ENCODE results near the gene CMPK2. TPM values are rescaled to one million over a fixed set of nuclear protein-coding genes. Genes with fewer than 3 reads are reported as not detected.

The CMPK2 gene
- total and polyA plus RNA-seq, 9 of the 15 experiments (the other 6 are each of a cell fraction or from before 2014, with no cell fraction given): 2.6 to 10.5 (median 5.0) TPM

GRCh38 chr2:6865346-6866274 lies at the start of gene CMPK2 (continued):
- TF ChIP-seq TAL1 (IDR thresholded peaks at IDR 0.05): no peak
- no peak; the same call in 1 of the 2 replicates for TF ChIP-seq ZNF395 (CRISPR knock-in tag; IDR thresholded peaks at IDR 0.05)
- no peak for TF ChIP-seq MYNN (IDR thresholded peaks at IDR 0.05)
- no peak for TF ChIP-seq MYNN (CRISPR knock-in tag; IDR thresholded peaks at IDR 0.05)
- no peak; the same call in none of the 2 replicates for TF ChIP-seq ZNF592 (IDR thresholded peaks at IDR 0.05)
- TF ChIP-seq CEBPG (CRISPR knock-in tag; IDR thresholded peaks at IDR 0.05): no peak
- TF ChIP-seq CEBPG (tag; conservative IDR thresholded peaks at IDR 0.05 in 1 of 2, IDR thresholded peaks at IDR 0.05 in 1 of 2): no peak
- TF ChIP-seq SAP30 (IDR thresholded peaks at IDR 0.05; ENCODE audit: borderline replicate concordance, insufficient read depth, low read depth, low read length, poor library complexity, severe bottlenecking): peak; percentile 43
- peak; percentile 32; the same call in 1 of the 2 replicates for TF ChIP-seq POLR2AphosphoS5 (IDR thresholded peaks at IDR 0.05; ENCODE audit: control insufficient read depth, insufficient read depth, low read depth, low read length)
- TF ChIP-seq RNF219 (CRISPR knock-in tag; IDR thresholded peaks at IDR 0.05): no peak
- no peak for TF ChIP-seq FOXA3 (CRISPR knock-in tag; conservative IDR thresholded peaks at IDR 0.05 in 1 of 2, IDR thresholded peaks at IDR 0.05 in 1 of 2)
- TF ChIP-seq CBX5 (IDR thresholded peaks at IDR 0.05; ENCODE audit: borderline replicate concordance, low read depth): no peak
- no peak for TF ChIP-seq SREBF1 (IDR thresholded peaks at IDR 0.05; ENCODE audit: borderline replicate concordance, low read depth, low read length)
- no peak for TF ChIP-seq ARID3A (IDR thresholded peaks at IDR 0.05; ENCODE audit: borderline replicate concordance, low read depth, low read length)
- TF ChIP-seq RBM25 (IDR thresholded peaks at IDR 0.05; ENCODE audit: low read depth, low read length, severe bottlenecking): peak; percentile 17
- TF ChIP-seq NR2F6 (CRISPR knock-in tag; IDR thresholded peaks at IDR 0.05): no peak

Data from K562 (cell line).